Panc1 (cell line): ENCODE measurements around the gene MARCHF7. TPM values are rescaled to one million over a fixed set of nuclear protein-coding genes. Genes with fewer than 3 reads are reported as not detected.

Experiments used
- ATAC-seq: fragments of 200-7000 bp; cut with Tn5 transposase; 2 replicates; pipeline ENCODE4 v1.9.1; 2020; ENCODE audit warnings: mild to moderate bottlenecking, moderate library complexity
- BruUV-seq: library from RNA; stranded (reverse); fragments of 400-500 nt; replicated peaks from 2 replicates; lab custom pipeline; 2021; lab: Mats Ljungman, UMichigan
- CTCF ChIA-PET: fragments of 300-600 bp; sonication (Branson Sonifier 250); formaldehyde crosslinking; loops from one replicate; lab custom pipeline; 2022; ENCODE audit warnings: antibody characterized with exemption; lab: Charles Lee
- POLR2A ChIA-PET: fragments of 300-600 bp; sonication (Branson Sonifier 250); formaldehyde crosslinking; loops from one replicate; lab custom pipeline; 2022; ENCODE audit warnings: antibody characterized with exemption; lab: Charles Lee
- DNase-seq: peaks from one replicate; pipeline ENCODE4 v3.0.0-alpha.2; 2010; ENCODE audit warnings: low read depth, low spot score
- H3K27ac ChIP-seq: 2 replicates; pipeline ENCODE4 v1.5.1; 2011; ENCODE audit warnings: mild to moderate bottlenecking, low read length, inconsistent platforms
- H3K27me3 ChIP-seq: fragments of 200-500 bp; sonication (Bioruptor generic); 2 replicates; pipeline ENCODE4 v1.6.0; 2014; ENCODE audit warnings: low read length, inconsistent platforms; ENCODE audit not compliant: control insufficient read depth, insufficient read depth
- H3K36me3 ChIP-seq: fragments of 200-500 bp; sonication (Bioruptor generic); 2 replicates; pipeline ENCODE4 v1.5.1; 2014; ENCODE audit warnings: inconsistent platforms, mild to moderate bottlenecking, low read length, moderate library complexity; ENCODE audit not compliant: control insufficient read depth, insufficient read depth
- H3K4me1 ChIP-seq: 2 replicates; pipeline ENCODE4 v1.5.1; 2011; ENCODE audit warnings: inconsistent platforms, mild to moderate bottlenecking, low read length, moderate library complexity; ENCODE audit not compliant: control insufficient read depth, insufficient read depth
- H3K4me3 ChIP-seq, 2 experiments: 2 replicates each; pipeline ENCODE4 v1.5.1; 2011 to 2012; ENCODE audit warnings: low read depth in 2 of 2, low read length in 2 of 2, mild to moderate bottlenecking in 2 of 2, inconsistent platforms in 1 of 2, moderate library complexity in 1 of 2
- H3K9me3 ChIP-seq: fragments of 200-500 bp; sonication (Bioruptor generic); 2 replicates; pipeline ENCODE4 v1.5.1; 2014; ENCODE audit warnings: low read depth, mild to moderate bottlenecking, inconsistent platforms, low read length, moderate library complexity; ENCODE audit not compliant: control insufficient read depth, insufficient read depth
- CTCF ChIP-seq: fragments of 450-650 bp; IDR thresholded peaks from 2 replicates; pipeline ENCODE4 v1.5.1; 2017; ENCODE audit warnings: mild to moderate bottlenecking
- POLR2AphosphoS5 ChIP-seq: IDR thresholded peaks from 2 replicates; pipeline ENCODE4 v1.6.1; 2012; ENCODE audit warnings: mild to moderate bottlenecking, low read depth, low read length, moderate library complexity
- SIN3A ChIP-seq: IDR thresholded peaks from 2 replicates; pipeline ENCODE4 v1.6.1; 2012; ENCODE audit warnings: low read depth, mild to moderate bottlenecking, low read length, moderate library complexity, borderline replicate concordance; ENCODE audit not compliant: insufficient read depth
- TCF7L2 ChIP-seq: IDR thresholded peaks from 2 replicates; pipeline ENCODE4 v1.6.1; 2011; ENCODE audit warnings: mild to moderate bottlenecking, low read depth, low read length, inconsistent platforms
- in situ Hi-C: cut with HindIII; loops from 2 replicates; pipeline ENCODE4 v1.10.0; 2016; ENCODE audit warnings: low sequenced_read_pairs, low pct_unique_long_range_greater_than_20kb
- intact Hi-C: fragments of 100-400 bp; cut with micrococcal nuclease; formaldehyde crosslinking; loops from one replicate; pipeline ENCODE4 v1.10.0; 2022; ENCODE audit not compliant: unreplicated experiment
- total RNA-seq: library from RNA; stranded (reverse); gene quantifications from one replicate; pipeline ENCODE4 v1.2.1, GENCODE V29; 2021; ENCODE audit not compliant: unreplicated experiment
- TF ChIP-seq, protein P1 (sequence below), 2 experiments: IDR thresholded peaks; 2 replicates each; pipeline ENCODE4 v1.6.1; 2011 to 2012; ENCODE audit warnings: low read depth in 2 of 2, control low read depth in 1 of 2, low read length in 1 of 2, mild to moderate bottlenecking in 1 of 2, moderate library complexity in 1 of 2; ENCODE audit not compliant: insufficient read depth in 1 of 2

MARCHF7 gene
- total RNA-seq, 1 experiment from 2014 or later: 85.7 TPM

- peaks cover 6% of the 10 kb centered on the region; the same call in 1 of the 2 replicates for H3K9me3 ChIP-seq
- intact Hi-C loops: no loop called here
- no peak overlapping the region for H3K27ac ChIP-seq
- no peak for TF ChIP-seq TCF7L2
- no peak for TF ChIP-seq POLR2AphosphoS5
- TF ChIP-seq SIN3A: no peak
- TF ChIP-seq CTCF: no peak
- TF ChIP-seq, protein P1, sequence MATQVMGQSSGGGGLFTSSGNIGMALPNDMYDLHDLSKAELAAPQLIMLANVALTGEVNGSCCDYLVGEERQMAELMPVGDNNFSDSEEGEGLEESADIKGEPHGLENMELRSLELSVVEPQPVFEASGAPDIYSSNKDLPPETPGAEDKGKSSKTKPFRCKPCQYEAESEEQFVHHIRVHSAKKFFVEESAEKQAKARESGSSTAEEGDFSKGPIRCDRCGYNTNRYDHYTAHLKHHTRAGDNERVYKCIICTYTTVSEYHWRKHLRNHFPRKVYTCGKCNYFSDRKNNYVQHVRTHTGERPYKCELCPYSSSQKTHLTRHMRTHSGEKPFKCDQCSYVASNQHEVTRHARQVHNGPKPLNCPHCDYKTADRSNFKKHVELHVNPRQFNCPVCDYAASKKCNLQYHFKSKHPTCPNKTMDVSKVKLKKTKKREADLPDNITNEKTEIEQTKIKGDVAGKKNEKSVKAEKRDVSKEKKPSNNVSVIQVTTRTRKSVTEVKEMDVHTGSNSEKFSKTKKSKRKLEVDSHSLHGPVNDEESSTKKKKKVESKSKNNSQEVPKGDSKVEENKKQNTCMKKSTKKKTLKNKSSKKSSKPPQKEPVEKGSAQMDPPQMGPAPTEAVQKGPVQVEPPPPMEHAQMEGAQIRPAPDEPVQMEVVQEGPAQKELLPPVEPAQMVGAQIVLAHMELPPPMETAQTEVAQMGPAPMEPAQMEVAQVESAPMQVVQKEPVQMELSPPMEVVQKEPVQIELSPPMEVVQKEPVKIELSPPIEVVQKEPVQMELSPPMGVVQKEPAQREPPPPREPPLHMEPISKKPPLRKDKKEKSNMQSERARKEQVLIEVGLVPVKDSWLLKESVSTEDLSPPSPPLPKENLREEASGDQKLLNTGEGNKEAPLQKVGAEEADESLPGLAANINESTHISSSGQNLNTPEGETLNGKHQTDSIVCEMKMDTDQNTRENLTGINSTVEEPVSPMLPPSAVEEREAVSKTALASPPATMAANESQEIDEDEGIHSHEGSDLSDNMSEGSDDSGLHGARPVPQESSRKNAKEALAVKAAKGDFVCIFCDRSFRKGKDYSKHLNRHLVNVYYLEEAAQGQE (IDR thresholded peaks at IDR 0.05; ENCODE audit: insufficient read depth in 1 of 2, low read depth in 2 of 2, low read length in 1 of 2): no peak
- BruUV-seq: no TSS peak
- ChIA-PET CTCF (no interaction called here), POLR2A (no interaction called here)
- H3K4me1 ChIP-seq: no peaks in the 10 kb centered on the region
- no peaks in the 10 kb centered on the region for H3K36me3 ChIP-seq
- no peaks in the 10 kb centered on the region for H3K27me3 ChIP-seq
- H3K4me3 ChIP-seq: no peak overlapping the region
- in situ Hi-C loops: no loop called here
- ATAC-seq (no peak), DNase-seq (no peak)
Observed at GRCh38 chr2:159694500-159695040, 17.7 kb upstream of the MARCHF7 start.

GRCh38 chr2:159695795-159696448 is 16.4 kb upstream of the MARCHF7 start:
- TF ChIP-seq TCF7L2 (no peak), SIN3A (no peak), CTCF (no peak), POLR2AphosphoS5 (no peak)
- TF ChIP-seq, protein P1 (IDR thresholded peaks at IDR 0.05; ENCODE audit: insufficient read depth in 1 of 2, low read depth in 2 of 2, low read length in 1 of 2): no peak
- Histone ChIP-seq H3K27ac (no peak overlapping the region), H3K9me3 (peaks cover 6% of the 10 kb centered on the region; the same call in 1 of the 2 replicates), H3K36me3 (no peaks in the 10 kb centered on the region), H3K27me3 (no peaks in the 10 kb centered on the region), H3K4me3 (no peak overlapping the region), H3K4me1 (no peaks in the 10 kb centered on the region)
- in situ Hi-C loops (no loop called here), intact Hi-C loops (no loop called here)
- DNase-seq (no peak), ATAC-seq (no peak)
- BruUV-seq: no TSS peak
- POLR2A ChIA-PET: no interaction called here
- CTCF ChIA-PET: no interaction called here
